ENCODE data around the gene MICU1. TPM values are rescaled to one million over a fixed set of nuclear protein-coding genes. Genes with fewer than 3 reads are reported as not detected.
"Not testable (repeated sequence)": the region's sequence is repeated elsewhere in the genome, so short reads cannot be mapped to it uniquely, and the experiment has no call there.

MICU1 gene
- total RNA-seq, 1 experiment from 2014 or later = 89.4 TPM

- CTCF ChIA-PET = interaction anchor here (0.5 to 1.2 kb wide), 2 partner anchors 9 to 731 kb away, joined by 3 to 4 read pairs; no protein-coding TSS in a partner anchor
These were observed 166.6 kb downstream of the MICU1 start for GRCh38 chr10:72459301-72459700.

GRCh38 chr10:72455889-72456595 lies 169.8 kb downstream of the MICU1 start:
- DNase-seq = no peak
- CTCF ChIA-PET = interaction anchor here (0.6 to 1.1 kb wide), 6 partner anchors 9 to 1526 kb away, joined by 3 to 9 read pairs (median 3); no protein-coding TSS in a partner anchor
- H3K27ac Mint-ChIP-seq (ENCODE audit: unreplicated experiment) = no peak overlapping the region

More at GRCh38 chr10:72459301-72459700, 166.6 kb downstream of the MICU1 start:
- Mint-ChIP-seq H3K4me1 (ENCODE audit: low read depth, unreplicated experiment) (peaks cover 8% of the 10 kb centered on the region), H3K36me3 (ENCODE audit: insufficient read depth, unreplicated experiment) (no peaks in the 10 kb centered on the region), H3K4me3 (ENCODE audit: low read depth, unreplicated experiment) (no peak overlapping the region), H3K27ac (ENCODE audit: unreplicated experiment) (no peak overlapping the region), H3K9me3 (ENCODE audit: low read depth, unreplicated experiment) (no peaks in the 10 kb centered on the region), H3K27me3 (ENCODE audit: unreplicated experiment) (no peaks in the 10 kb centered on the region)
- no peak for TF ChIP-seq CTCF (IDR thresholded peaks at IDR 0.05; ENCODE audit: unreplicated experiment)
- no peak for DNase-seq
- BruUV-seq (replicated peaks) = no TSS peak
- intact Hi-C loops (cut with micrococcal nuclease; ENCODE audit: unreplicated experiment) = loop anchor here (10.0 kb wide), 1 partner anchor 236 kb away; the partner anchor contains the start of gene MCU

GRCh38 chr10:72449941-72450441 lies 175.9 kb downstream of the MICU1 start:
- H3K36me3 Mint-ChIP-seq (ENCODE audit: insufficient read depth, unreplicated experiment) = peaks cover 6% of the 10 kb centered on the region
- H3K4me1 Mint-ChIP-seq (ENCODE audit: low read depth, unreplicated experiment) = peaks cover 13% of the 10 kb centered on the region
- no peak for TF ChIP-seq CTCF (IDR thresholded peaks at IDR 0.05; ENCODE audit: unreplicated experiment)
- intact Hi-C loops (cut with micrococcal nuclease; ENCODE audit: unreplicated experiment) = loop anchor here (10.0 kb wide), 1 partner anchor 245 kb away; the partner anchor contains the start of gene MCU
- H3K27ac Mint-ChIP-seq (ENCODE audit: unreplicated experiment) = peak overlapping the region; percentile 79
- no TSS peak for BruUV-seq (replicated peaks)
- H3K4me3 Mint-ChIP-seq (ENCODE audit: low read depth, unreplicated experiment) = peak overlapping the region; percentile 38
- DNase-seq = peak; percentile 56
- no peaks in the 10 kb centered on the region for H3K9me3 Mint-ChIP-seq (ENCODE audit: low read depth, unreplicated experiment)
- CTCF ChIA-PET = interaction anchor here (0.6 to 1.4 kb wide), 3 partner anchors 65 to 396 kb away, joined by 3 to 5 read pairs (median 3); no protein-coding TSS in a partner anchor
- H3K27me3 Mint-ChIP-seq (ENCODE audit: unreplicated experiment) = no peaks in the 10 kb centered on the region

More at GRCh38 chr10:72455889-72456595, 169.8 kb downstream of the MICU1 start:
- BruUV-seq (replicated peaks) = no TSS peak
- Mint-ChIP-seq H3K4me3 (ENCODE audit: low read depth, unreplicated experiment) (no peak overlapping the region), H3K4me1 (ENCODE audit: low read depth, unreplicated experiment) (peaks cover 8% of the 10 kb centered on the region), H3K9me3 (ENCODE audit: low read depth, unreplicated experiment) (no peaks in the 10 kb centered on the region), H3K36me3 (ENCODE audit: insufficient read depth, unreplicated experiment) (no peaks in the 10 kb centered on the region), H3K27me3 (ENCODE audit: unreplicated experiment) (no peaks in the 10 kb centered on the region)
- no peak for TF ChIP-seq CTCF (IDR thresholded peaks at IDR 0.05; ENCODE audit: unreplicated experiment)
- intact Hi-C loops (cut with micrococcal nuclease; ENCODE audit: unreplicated experiment) = loop anchor here (10.0 kb wide), 1 partner anchor 239 kb away; the partner anchor contains the start of gene MCU

- DNase-seq = no peak
- no peak for TF ChIP-seq CTCF (IDR thresholded peaks at IDR 0.05; ENCODE audit: unreplicated experiment)
- H3K9me3 Mint-ChIP-seq (ENCODE audit: low read depth, unreplicated experiment) = no peaks in the 10 kb centered on the region
- H3K4me1 Mint-ChIP-seq (ENCODE audit: low read depth, unreplicated experiment) = peaks cover 13% of the 10 kb centered on the region
- no TSS peak for BruUV-seq (replicated peaks)
- intact Hi-C loops (cut with micrococcal nuclease; ENCODE audit: unreplicated experiment) = no loop called here
- no peak overlapping the region for H3K27ac Mint-ChIP-seq (ENCODE audit: unreplicated experiment)
- H3K4me3 Mint-ChIP-seq (ENCODE audit: low read depth, unreplicated experiment) = no peak overlapping the region
- CTCF ChIA-PET = no interaction called here
- H3K36me3 Mint-ChIP-seq (ENCODE audit: insufficient read depth, unreplicated experiment) = peaks cover 6% of the 10 kb centered on the region
- no peaks in the 10 kb centered on the region for H3K27me3 Mint-ChIP-seq (ENCODE audit: unreplicated experiment)
These were observed 180.0 kb downstream of the MICU1 start for GRCh38 chr10:72445851-72446250.

GRCh38 chr10:72442969-72443368 lies 182.9 kb downstream of the MICU1 start:
- H3K9me3 Mint-ChIP-seq (ENCODE audit: low read depth, unreplicated experiment); H3K4me3 Mint-ChIP-seq (ENCODE audit: low read depth, unreplicated experiment); H3K27ac Mint-ChIP-seq (ENCODE audit: unreplicated experiment); CTCF ChIA-PET; intact Hi-C loops (cut with micrococcal nuclease; ENCODE audit: unreplicated experiment); H3K36me3 Mint-ChIP-seq (ENCODE audit: insufficient read depth, unreplicated experiment); H3K4me1 Mint-ChIP-seq (ENCODE audit: low read depth, unreplicated experiment); BruUV-seq (replicated peaks); DNase-seq; H3K27me3 Mint-ChIP-seq (ENCODE audit: unreplicated experiment): not testable (repeated sequence)

Measured in Calu3 (cell line).